Ramos (cell line): ENCODE data around the gene CDK5RAP3.
"Not testable (repeated sequence)": the region's sequence is repeated elsewhere in the genome, so short reads cannot be mapped to it uniquely, and the experiment has no call there.

Experiments used
- in situ Hi-C: fragments of 300-500 bp; cut with MboI; formaldehyde crosslinking; loops from one replicate; pipeline ENCODE4 v1.14.3; 2022; ENCODE audit warnings: low sequenced_read_pairs; ENCODE audit not compliant: unreplicated experiment

Gene CDK5RAP3

DNA sequence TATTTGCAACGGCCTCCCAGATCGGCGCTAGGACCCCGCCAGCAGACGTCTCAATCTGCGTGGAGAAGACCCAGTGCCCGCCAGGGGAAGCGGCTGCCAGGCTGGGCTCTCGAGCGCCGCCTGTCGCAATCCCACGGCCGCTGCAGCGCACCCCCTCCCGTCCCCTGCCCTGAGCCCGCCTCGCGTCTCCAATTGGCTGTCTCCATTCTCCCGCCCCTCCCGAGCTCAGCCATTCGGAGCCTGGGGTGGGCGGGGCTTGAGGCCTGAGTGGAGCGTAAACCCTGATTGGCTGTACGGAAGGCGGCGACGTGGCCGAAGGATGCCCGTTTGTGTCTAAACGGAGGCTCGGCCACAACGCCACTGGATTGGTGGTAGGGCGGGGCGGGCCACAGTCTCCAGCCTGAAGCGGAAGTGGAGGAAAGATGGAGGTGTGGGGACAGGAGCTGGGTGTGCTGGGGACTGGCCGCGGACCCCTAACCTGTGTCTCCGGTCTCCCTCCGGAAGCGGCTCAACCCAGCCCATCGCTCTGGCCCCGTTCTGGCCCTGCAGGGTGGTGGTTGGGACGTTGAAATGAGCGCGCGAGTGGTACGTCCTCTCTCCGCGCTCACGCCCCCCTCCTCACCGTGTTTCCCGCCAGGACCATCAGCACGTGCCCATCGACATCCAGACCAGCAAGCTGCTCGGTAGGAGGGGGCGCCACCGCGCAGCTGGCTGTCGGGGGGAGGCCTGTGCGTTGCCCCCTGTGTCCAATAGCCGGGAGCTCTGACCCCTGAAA, at the start of gene CDK5RAP3:
Gene CDK5RAP3 (plus strand): TSS at position 389 of the 775 bp plus-strand sequence. CDS start 34 bp downstream, at position 423.
- in situ Hi-C loops = no loop called here

GRCh38 chr17:47924785-47925677, 45.9 kb upstream of the CDK5RAP3 start:
- in situ Hi-C loops = no loop called here

DNA sequence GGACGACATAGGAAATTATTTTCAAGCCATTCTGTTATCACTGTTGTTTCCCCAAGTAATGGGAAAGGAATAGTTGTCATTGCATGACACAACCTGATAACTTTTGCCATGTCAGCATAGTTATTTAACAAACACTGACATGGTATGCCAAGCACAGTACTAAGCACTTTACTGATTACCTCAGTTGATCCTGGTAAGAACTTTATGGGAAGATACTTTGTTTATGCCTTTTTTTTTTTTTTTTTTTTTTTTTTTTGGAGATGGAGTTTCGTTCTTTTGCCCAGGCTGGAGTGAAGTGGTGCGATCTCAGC, 45.3 kb upstream of the CDK5RAP3 start:
- in situ Hi-C loops = no loop called here

- in situ Hi-C loops = no loop called here
These were observed 43.0 kb upstream of the CDK5RAP3 start for GRCh38 chr17:47927821-47928400.

DNA sequence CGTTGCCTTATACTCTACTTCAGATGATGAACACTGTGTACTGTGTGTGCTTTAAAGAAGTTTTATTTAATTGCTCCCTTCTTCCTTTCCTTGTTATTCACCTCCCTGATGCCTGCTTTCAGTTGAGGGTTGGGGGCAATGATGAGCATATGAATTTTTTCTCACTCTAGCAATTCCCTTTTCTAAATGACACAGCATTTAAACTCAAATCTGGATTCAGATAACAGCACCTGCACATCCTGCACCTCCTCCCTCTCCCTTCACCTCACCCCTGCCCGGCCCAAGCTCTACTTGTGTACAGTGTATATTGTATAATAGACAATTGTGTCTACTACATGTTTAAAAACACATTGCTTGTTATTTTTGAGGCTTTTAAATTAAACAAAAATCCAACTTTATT, 42.5 kb upstream of the CDK5RAP3 start:
- in situ Hi-C loops = no loop called here

DNA sequence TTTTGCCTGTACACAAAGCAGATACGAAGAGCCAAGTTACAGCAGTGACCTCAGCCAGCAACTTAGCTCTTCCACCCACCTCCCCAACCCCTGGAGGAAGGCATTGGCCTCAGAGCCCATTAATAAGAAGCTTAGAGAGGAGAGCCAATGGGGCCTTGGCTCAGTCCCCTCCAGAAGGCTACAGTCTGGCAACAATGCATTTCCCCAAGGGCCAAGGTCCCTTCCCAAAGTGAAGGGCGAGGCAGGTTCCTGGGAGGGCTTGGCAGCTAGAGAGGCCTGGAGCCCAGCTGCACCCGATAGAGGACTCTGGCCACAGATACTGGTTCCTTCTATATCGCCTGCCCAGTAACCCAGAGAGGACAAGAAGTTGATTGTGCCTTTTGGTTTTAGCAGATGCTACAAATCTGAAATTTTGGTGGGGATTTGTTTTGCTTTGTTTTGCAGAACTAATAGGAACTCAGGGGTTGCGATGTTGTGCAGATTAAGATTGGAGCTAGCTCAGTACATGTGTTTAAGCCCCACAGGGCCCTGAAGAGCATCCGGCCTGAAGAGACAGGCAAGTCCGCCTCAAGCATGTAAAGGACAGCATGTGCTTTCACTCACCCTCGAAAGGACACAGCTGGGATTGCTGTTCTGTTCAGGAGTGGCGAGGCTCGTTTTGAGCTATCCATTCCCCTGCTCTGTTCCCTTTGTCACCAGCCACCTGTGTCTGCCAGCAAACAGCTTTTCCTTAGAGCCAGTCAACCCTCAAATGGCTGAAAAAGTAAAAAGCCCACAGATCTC, 41.5 kb upstream of the CDK5RAP3 start:
- in situ Hi-C loops = no loop called here

GRCh38 chr17:47931848-47932247, 39.1 kb upstream of the CDK5RAP3 start:
- in situ Hi-C loops = no loop called here

GRCh38 chr17:47934856-47935255, 36.1 kb upstream of the CDK5RAP3 start:
- in situ Hi-C loops = no loop called here

GRCh38 chr17:47935468-47935867, 35.4 kb upstream of the CDK5RAP3 start:
- in situ Hi-C loops = not testable (repeated sequence)

DNA sequence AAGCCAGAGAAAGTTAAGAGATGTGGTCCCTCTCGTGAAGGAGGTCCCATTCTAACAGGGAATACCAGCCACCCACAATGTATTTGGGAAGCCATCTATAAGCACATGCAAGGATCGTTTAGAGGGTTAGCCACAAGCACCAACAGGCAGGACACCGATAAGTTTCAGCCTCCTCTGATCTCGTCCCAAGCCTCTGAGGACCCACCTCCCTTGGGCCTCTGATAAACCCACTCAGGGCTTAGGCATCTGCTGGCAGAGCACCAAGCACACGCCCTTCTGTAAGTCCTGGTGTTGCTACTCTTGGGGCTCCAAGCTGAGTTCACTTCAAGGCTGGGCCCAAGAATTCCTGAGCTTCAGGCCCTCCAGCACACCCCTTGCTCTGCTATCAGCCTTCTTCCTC, 35.0 kb upstream of the CDK5RAP3 start:
- in situ Hi-C loops = no loop called here

DNA sequence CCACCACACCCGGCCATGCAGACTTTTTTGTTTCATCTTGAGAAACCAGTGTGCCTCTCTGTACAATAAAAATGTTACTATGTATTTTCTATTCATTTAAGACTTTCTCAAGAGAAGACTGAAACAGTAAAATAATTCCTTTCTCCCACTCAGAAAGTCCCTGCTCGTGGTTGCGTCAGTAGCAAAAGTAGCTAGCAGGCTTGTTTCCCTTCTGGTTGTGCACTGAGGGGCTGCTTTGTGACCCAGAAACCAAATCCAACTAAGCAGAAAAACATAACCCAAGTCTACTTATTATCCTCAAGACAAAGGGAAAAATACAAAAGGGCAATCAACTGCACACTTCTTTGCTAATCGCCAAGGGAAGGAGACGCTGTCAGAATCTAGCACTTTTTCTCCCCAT, 33.0 kb upstream of the CDK5RAP3 start:
- in situ Hi-C loops = no loop called here

DNA sequence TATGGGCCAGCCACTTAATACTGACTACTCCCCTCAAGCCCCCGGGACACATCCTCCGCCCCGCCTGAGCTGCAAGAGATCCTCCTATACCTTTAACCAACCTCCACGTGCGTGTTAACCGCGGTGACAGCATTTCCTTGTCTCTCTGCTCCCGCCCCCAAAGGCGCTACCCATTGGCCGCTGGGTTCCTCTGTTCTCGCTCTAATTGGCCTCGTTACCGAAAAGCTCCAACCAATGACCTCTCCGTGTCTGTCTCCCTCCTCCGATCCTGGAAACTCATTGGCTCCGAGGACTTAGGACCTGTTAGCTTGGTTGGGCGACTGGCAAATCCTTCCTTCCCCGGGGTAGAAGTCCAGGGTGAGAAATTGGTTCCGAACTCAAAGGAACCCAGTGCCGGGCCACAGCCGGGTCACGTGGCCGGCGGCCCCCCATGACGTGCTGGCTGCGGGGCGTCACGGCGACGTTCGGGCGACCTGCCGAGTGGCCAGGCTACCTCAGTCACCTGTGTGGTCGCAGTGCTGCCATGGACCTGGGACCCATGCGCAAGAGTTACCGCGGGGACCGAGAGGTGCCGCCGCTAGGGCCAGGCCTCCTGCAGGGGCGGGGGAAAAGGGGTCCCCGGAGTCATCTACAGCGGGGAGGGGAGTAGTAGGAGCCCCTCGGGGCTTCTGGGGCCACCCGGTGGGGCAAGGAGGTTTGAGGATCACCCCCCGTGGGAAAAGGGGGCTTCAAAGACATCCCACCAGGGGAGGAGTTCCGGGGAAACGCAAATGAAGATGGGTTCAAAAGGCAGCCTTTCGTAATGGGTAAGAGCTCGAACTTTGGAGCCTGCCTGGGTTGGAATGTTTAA, 29.4 kb upstream of the CDK5RAP3 start, which contains the start of gene PNPO:
Gene PNPO (plus strand): TSS at position 326 of the 850 bp plus-strand sequence. CDS start 105 bp downstream, at position 431.
- in situ Hi-C loops = no loop called here

GRCh38 chr17:47942096-47942510, 28.8 kb upstream of the CDK5RAP3 start:
- in situ Hi-C loops = no loop called here

- in situ Hi-C loops = no loop called here
These were observed 28.3 kb upstream of the CDK5RAP3 start for GRCh38 chr17:47942568-47942967.

- in situ Hi-C loops = no loop called here
These were observed 25.8 kb upstream of the CDK5RAP3 start for GRCh38 chr17:47945080-47945479.

GRCh38 chr17:47945529-47946508, 25.1 kb upstream of the CDK5RAP3 start:
- in situ Hi-C loops = no loop called here

DNA sequence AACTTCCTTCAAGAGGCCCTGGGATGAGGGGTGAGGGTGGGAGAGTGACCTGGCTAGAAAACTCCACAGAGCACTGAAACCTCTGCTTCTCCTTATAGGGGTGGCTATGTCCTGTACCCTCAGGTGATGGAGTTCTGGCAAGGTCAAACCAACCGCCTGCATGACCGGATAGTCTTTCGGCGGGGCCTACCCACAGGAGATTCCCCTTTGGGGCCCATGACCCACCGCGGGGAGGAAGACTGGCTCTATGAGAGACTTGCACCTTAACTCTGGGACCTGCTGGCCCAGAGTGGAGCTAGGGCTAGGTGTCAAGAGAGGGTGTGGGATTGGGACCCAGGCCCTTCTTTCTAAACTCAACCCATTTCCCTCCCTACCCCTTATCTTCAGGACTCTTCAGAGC, 24.4 kb upstream of the CDK5RAP3 start:
- in situ Hi-C loops = no loop called here

- in situ Hi-C loops = no loop called here
These were observed 23.9 kb upstream of the CDK5RAP3 start for GRCh38 chr17:47946929-47947397.
